ENCODE results near the gene PDK4.

GRCh38 chr7:95622001-95622549, 25.8 kb upstream of the PDK4 start:
- TF ChIP-seq CTCF (IDR thresholded peaks at IDR 0.05): no peak
- TF ChIP-seq POLR2A (IDR thresholded peaks at IDR 0.05): no peak

All from stomach (tissue), 4 donors.